Left colon (tissue), 2 donors: ENCODE measurements around the gene STK10. TPM values are rescaled to one million over a fixed set of nuclear protein-coding genes. Genes with fewer than 3 reads are reported as not detected.

Source experiments
- ATAC-seq: fragments of 200-7000 bp; cut with Tn5 transposase; one replicate; pipeline ENCODE4 v1.9.1; 2020; ENCODE audit warnings: mild to moderate bottlenecking, moderate library complexity
- DNase-seq, 2 donors: peaks; one replicate each; pipeline ENCODE4 v3.0.0-alpha.2; 2020
- intact Hi-C, 2 donors: fragments of 100-400 bp; cut with DNase I in 1 of 2; cut with micrococcal nuclease in 1 of 2; formaldehyde crosslinking; loops; one replicate each; pipeline versions ENCODE4 v1.11.2 to v1.14.0; 2022; cut with DNase I, micrococcal nuclease
- total RNA-seq, 2 donors: library from RNA; stranded (reverse); fragmentation: NEBNext Ultra II Directional; extraction: Animal tissue kit (Norgen Biotek cat#: 25700); gene quantifications; one replicate each; pipeline ENCODE4 v1.2.1, GENCODE V29; 2021
- donor health status: DM: no; HTN: no; CAD: no.
- donor health status: DM: yes; HTN: yes; CAD: no.

The STK10 gene
- total RNA-seq, 2 donors from 2014 or later = 32.6 to 35.7 TPM

- ATAC-seq = no peak
- no peak for DNase-seq
- intact Hi-C loops = no loop called here
These were observed 101.6 kb downstream of the STK10 start for GRCh38 chr5:172086194-172086975.

- no peak for ATAC-seq
- intact Hi-C loops = no loop called here
- no peak for DNase-seq
These were observed 102.3 kb downstream of the STK10 start for GRCh38 chr5:172085738-172086137.

GRCh38 chr5:172082180-172082579 lies 105.8 kb downstream of the STK10 start:
- intact Hi-C loops = no loop called here
- ATAC-seq = no peak
- DNase-seq = no peak

GRCh38 chr5:172079876-172080275 lies 108.1 kb downstream of the STK10 start:
- intact Hi-C loops = no loop called here
- no peak for ATAC-seq
- no peak for DNase-seq

GRCh38 chr5:172078726-172079345 lies 109.2 kb downstream of the STK10 start:
- intact Hi-C loops = no loop called here
- ATAC-seq (peak; percentile 16), DNase-seq (peak in 1 of 2 donors; percentile 26)

GRCh38 chr5:172077664-172078425 lies 110.2 kb downstream of the STK10 start:
- intact Hi-C loops = no loop called here
- peak; percentile 50 to 62 for DNase-seq
- peak; percentile 98 for ATAC-seq

- DNase-seq = no peak
- intact Hi-C loops = no loop called here
These were observed 111.2 kb downstream of the STK10 start for GRCh38 chr5:172076761-172077244.

GRCh38 chr5:172075656-172076055 lies 112.4 kb downstream of the STK10 start:
- DNase-seq (no peak), ATAC-seq (no peak)
- intact Hi-C loops = no loop called here

More at GRCh38 chr5:172076761-172077244, 111.2 kb downstream of the STK10 start:
- ATAC-seq = no peak

GRCh38 chr5:172074896-172075295 lies 113.1 kb downstream of the STK10 start:
- ATAC-seq (no peak), DNase-seq (no peak)
- intact Hi-C loops = no loop called here

GRCh38 chr5:172071309-172071875 lies 116.6 kb downstream of the STK10 start:
- ATAC-seq = no peak
- intact Hi-C loops = no loop called here
- DNase-seq = no peak

GRCh38 chr5:172065431-172066065 lies 122.5 kb downstream of the STK10 start:
- DNase-seq (no peak), ATAC-seq (no peak)
- intact Hi-C loops = no loop called here

- no peak for DNase-seq
- no peak for ATAC-seq
- intact Hi-C loops = no loop called here
These were observed 123.3 kb downstream of the STK10 start for GRCh38 chr5:172064766-172065165.

GRCh38 chr5:172064358-172064757 lies 123.7 kb downstream of the STK10 start:
- DNase-seq = no peak
- no peak for ATAC-seq
- intact Hi-C loops = no loop called here

GRCh38 chr5:172063463-172064235 lies 124.4 kb downstream of the STK10 start:
- ATAC-seq (no peak), DNase-seq (no peak)
- intact Hi-C loops = no loop called here

GRCh38 chr5:172059661-172060100 lies 128.3 kb downstream of the STK10 start:
- intact Hi-C loops = no loop called here
- DNase-seq (no peak), ATAC-seq (no peak)

- DNase-seq (no peak), ATAC-seq (no peak)
- intact Hi-C loops = no loop called here
These were observed 129.9 kb downstream of the STK10 start for GRCh38 chr5:172058088-172058487.

- no peak for ATAC-seq
- DNase-seq = no peak
- intact Hi-C loops = no loop called here
These were observed 132.0 kb downstream of the STK10 start for GRCh38 chr5:172055996-172056395.

- intact Hi-C loops = no loop called here
- no peak for ATAC-seq
- no peak for DNase-seq
These were observed 132.6 kb downstream of the STK10 start for GRCh38 chr5:172055421-172055820.
